HEK293 (cell line): ENCODE data around the gene PMEL.

ENCODE experiments used
- BCL11B ChIP-seq: fragments of 450-650 bp; formaldehyde crosslinking; IDR thresholded peaks from 2 replicates; pipeline ENCODE4 v1.5.1; 2016; ENCODE audit warnings: low read depth, missing biosample characterization, missing genetic modification characterization
- KLF10 ChIP-seq: fragments of 450-650 bp; IDR thresholded peaks from 2 replicates; pipeline ENCODE4 v1.5.1; 2018; ENCODE audit warnings: missing biosample characterization, mild to moderate bottlenecking, missing genetic modification characterization
- PRDM10 ChIP-seq: fragments of 450-650 bp; formaldehyde crosslinking; IDR thresholded peaks from 2 replicates; pipeline ENCODE4 v1.5.1; 2016; ENCODE audit warnings: missing biosample characterization, missing genetic modification characterization
- RBAK ChIP-seq: fragments of 450-650 bp; formaldehyde crosslinking; IDR thresholded peaks from 2 replicates; pipeline ENCODE4 v1.5.1; 2016; ENCODE audit warnings: missing biosample characterization, missing genetic modification characterization
- ZBTB1 ChIP-seq: fragments of 450-650 bp; formaldehyde crosslinking; IDR thresholded peaks from 2 replicates; pipeline ENCODE4 v1.5.1; 2016; ENCODE audit warnings: missing biosample characterization, missing genetic modification characterization
- ZFHX2 ChIP-seq: fragments of 450-650 bp; formaldehyde crosslinking; conservative IDR thresholded peaks from 2 replicates; pipeline ENCODE4 v1.5.1; 2016; ENCODE audit warnings: missing biosample characterization, missing genetic modification characterization
- ZFP37 ChIP-seq: fragments of 450-650 bp; formaldehyde crosslinking; IDR thresholded peaks from 2 replicates; pipeline ENCODE4 v1.5.1; 2016; ENCODE audit warnings: missing biosample characterization, missing genetic modification characterization
- ZNF140 ChIP-seq: fragments of 450-650 bp; formaldehyde crosslinking; IDR thresholded peaks from 2 replicates; pipeline ENCODE4 v1.5.1; 2016; ENCODE audit warnings: missing biosample characterization, missing genetic modification characterization
- ZNF146 ChIP-seq: fragments of 450-650 bp; formaldehyde crosslinking; IDR thresholded peaks from 2 replicates; pipeline ENCODE4 v1.5.1; 2016; ENCODE audit warnings: missing biosample characterization, missing genetic modification characterization
- ZNF169 ChIP-seq: fragments of 450-650 bp; formaldehyde crosslinking; IDR thresholded peaks from 2 replicates; pipeline ENCODE4 v1.5.1; 2016; ENCODE audit warnings: missing biosample characterization, missing genetic modification characterization
- ZNF19 ChIP-seq: fragments of 450-650 bp; formaldehyde crosslinking; IDR thresholded peaks from 2 replicates; pipeline ENCODE4; 2016; ENCODE audit warnings: missing biosample characterization, missing genetic modification characterization, low read depth
- ZNF324 ChIP-seq: fragments of 450-650 bp; formaldehyde crosslinking; IDR thresholded peaks from 2 replicates; pipeline ENCODE4 v1.5.1; 2016; ENCODE audit warnings: missing biosample characterization, missing genetic modification characterization
- ZNF501 ChIP-seq: fragments of 450-650 bp; formaldehyde crosslinking; IDR thresholded peaks from 2 replicates; pipeline ENCODE4 v1.5.1; 2016; ENCODE audit warnings: missing biosample characterization, missing genetic modification characterization
- ZNF514 ChIP-seq: fragments of 450-650 bp; formaldehyde crosslinking; IDR thresholded peaks from 2 replicates; pipeline ENCODE4 v1.5.1; 2016; ENCODE audit warnings: missing biosample characterization, missing genetic modification characterization
- ZNF549 ChIP-seq: fragments of 450-650 bp; IDR thresholded peaks from 2 replicates; pipeline ENCODE4 v1.5.1; 2018; ENCODE audit warnings: missing biosample characterization, missing genetic modification characterization, mild to moderate bottlenecking, inconsistent platforms, moderate library complexity
- ZNF560 ChIP-seq: fragments of 450-650 bp; formaldehyde crosslinking; IDR thresholded peaks from 2 replicates; pipeline ENCODE4 v1.5.1; 2017; ENCODE audit warnings: missing biosample characterization, missing genetic modification characterization, borderline replicate concordance
- ZNF571 ChIP-seq: fragments of 450-650 bp; formaldehyde crosslinking; IDR thresholded peaks from 2 replicates; pipeline ENCODE4 v1.5.0; 2017; ENCODE audit warnings: missing biosample characterization, missing genetic modification characterization
- ZNF596 ChIP-seq: fragments of 450-650 bp; IDR thresholded peaks from 2 replicates; pipeline ENCODE4 v1.5.0; 2018; ENCODE audit warnings: missing biosample characterization, mild to moderate bottlenecking, missing genetic modification characterization, moderate library complexity
- ZNF600 ChIP-seq: fragments of 450-650 bp; formaldehyde crosslinking; IDR thresholded peaks from 2 replicates; pipeline ENCODE4 v1.5.1; 2016; ENCODE audit warnings: missing biosample characterization, missing genetic modification characterization
- ZNF639 ChIP-seq: fragments of 450-650 bp; formaldehyde crosslinking; IDR thresholded peaks from 2 replicates; pipeline ENCODE4 v1.5.1; 2016; ENCODE audit warnings: missing biosample characterization, missing genetic modification characterization
- ZNF654 ChIP-seq: fragments of 450-650 bp; formaldehyde crosslinking; IDR thresholded peaks from 2 replicates; pipeline ENCODE4 v1.5.1; 2016; ENCODE audit warnings: low read depth, missing biosample characterization, missing genetic modification characterization
- ZNF658 ChIP-seq: fragments of 450-650 bp; formaldehyde crosslinking; IDR thresholded peaks from 2 replicates; pipeline ENCODE4; 2016; ENCODE audit warnings: missing biosample characterization, missing genetic modification characterization
- ZNF660 ChIP-seq: fragments of 450-650 bp; IDR thresholded peaks from 2 replicates; pipeline ENCODE4 v1.5.1; 2018; ENCODE audit warnings: missing biosample characterization, mild to moderate bottlenecking, missing genetic modification characterization
- ZNF830 ChIP-seq: fragments of 450-650 bp; IDR thresholded peaks from 2 replicates; pipeline ENCODE4 v1.5.0; 2018; ENCODE audit warnings: missing biosample characterization, missing genetic modification characterization, low read depth, mild to moderate bottlenecking, moderate library complexity
- ZSCAN30 ChIP-seq: fragments of 450-650 bp; IDR thresholded peaks from 2 replicates; pipeline ENCODE4 v1.5.1; 2018; ENCODE audit warnings: missing biosample characterization, mild to moderate bottlenecking, missing genetic modification characterization, moderate library complexity
- TF ChIP-seq, protein P1 (sequence below): fragments of 450-650 bp; formaldehyde crosslinking; IDR thresholded peaks from 2 replicates; pipeline ENCODE4 v1.5.1; 2016; ENCODE audit warnings: missing biosample characterization, missing genetic modification characterization, low read depth
- TF ChIP-seq, protein P2 (sequence below): fragments of 450-650 bp; formaldehyde crosslinking; IDR thresholded peaks from 2 replicates; pipeline ENCODE4 v1.5.1; 2017; ENCODE audit warnings: missing biosample characterization, missing genetic modification characterization
- TF ChIP-seq, protein P3 (sequence below): IDR thresholded peaks from 2 replicates; pipeline ENCODE4 v1.6.1; 2011; ENCODE audit warnings: mild to moderate bottlenecking, low read depth, low read length, borderline replicate concordance
- TF ChIP-seq, protein P4 (sequence below): fragments of 450-650 bp; IDR thresholded peaks from 2 replicates; pipeline ENCODE4 v1.5.1; 2018; ENCODE audit warnings: missing biosample characterization, mild to moderate bottlenecking, missing genetic modification characterization

PMEL gene

GRCh38 chr12:55965941-55966407 is at the start of gene PMEL (continued):
- TF ChIP-seq, protein P1, sequence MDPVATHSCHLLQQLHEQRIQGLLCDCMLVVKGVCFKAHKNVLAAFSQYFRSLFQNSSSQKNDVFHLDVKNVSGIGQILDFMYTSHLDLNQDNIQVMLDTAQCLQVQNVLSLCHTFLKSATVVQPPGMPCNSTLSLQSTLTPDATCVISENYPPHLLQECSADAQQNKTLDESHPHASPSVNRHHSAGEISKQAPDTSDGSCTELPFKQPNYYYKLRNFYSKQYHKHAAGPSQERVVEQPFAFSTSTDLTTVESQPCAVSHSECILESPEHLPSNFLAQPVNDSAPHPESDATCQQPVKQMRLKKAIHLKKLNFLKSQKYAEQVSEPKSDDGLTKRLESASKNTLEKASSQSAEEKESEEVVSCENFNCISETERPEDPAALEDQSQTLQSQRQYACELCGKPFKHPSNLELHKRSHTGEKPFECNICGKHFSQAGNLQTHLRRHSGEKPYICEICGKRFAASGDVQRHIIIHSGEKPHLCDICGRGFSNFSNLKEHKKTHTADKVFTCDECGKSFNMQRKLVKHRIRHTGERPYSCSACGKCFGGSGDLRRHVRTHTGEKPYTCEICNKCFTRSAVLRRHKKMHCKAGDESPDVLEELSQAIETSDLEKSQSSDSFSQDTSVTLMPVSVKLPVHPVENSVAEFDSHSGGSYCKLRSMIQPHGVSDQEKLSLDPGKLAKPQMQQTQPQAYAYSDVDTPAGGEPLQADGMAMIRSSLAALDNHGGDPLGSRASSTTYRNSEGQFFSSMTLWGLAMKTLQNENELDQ (tag by site-specific recombination): no peak
- TF ChIP-seq RBAK (tag by site-specific recombination) (no peak), PRDM10 (0 out of 2 replicates have a peak, but pooled peaks have one; percentile 2), ZNF571 (tag by site-specific recombination) (no peak), ZNF514 (tag by site-specific recombination) (no peak), ZNF324 (tag by site-specific recombination) (no peak), ZNF658 (no peak), ZFP37 (tag by site-specific recombination) (no peak), ZBTB1 (tag by site-specific recombination) (no peak), ZSCAN30 (tag by site-specific recombination) (no peak), ZNF549 (tag by site-specific recombination) (no peak), ZFHX2 (tag by site-specific recombination) (no peak), ZNF169 (tag by site-specific recombination) (no peak), ZNF830 (tag by site-specific recombination) (no peak), ZNF501 (no peak), ZNF596 (tag by site-specific recombination) (no peak), KLF10 (no peak), ZNF660 (tag by site-specific recombination) (peak; percentile 57; the same call in 1 of the 2 replicates), ZNF560 (no peak), ZNF140 (tag by site-specific recombination) (no peak), ZNF146 (tag by site-specific recombination) (no peak), ZNF19 (tag by site-specific recombination) (no peak), ZNF600 (tag by site-specific recombination) (peak; percentile 36; the same call in 1 of the 2 replicates), BCL11B (tag by site-specific recombination) (no peak), ZNF639 (tag by site-specific recombination) (no peak), ZNF654 (tag by site-specific recombination) (no peak)
- TF ChIP-seq, protein P2, sequence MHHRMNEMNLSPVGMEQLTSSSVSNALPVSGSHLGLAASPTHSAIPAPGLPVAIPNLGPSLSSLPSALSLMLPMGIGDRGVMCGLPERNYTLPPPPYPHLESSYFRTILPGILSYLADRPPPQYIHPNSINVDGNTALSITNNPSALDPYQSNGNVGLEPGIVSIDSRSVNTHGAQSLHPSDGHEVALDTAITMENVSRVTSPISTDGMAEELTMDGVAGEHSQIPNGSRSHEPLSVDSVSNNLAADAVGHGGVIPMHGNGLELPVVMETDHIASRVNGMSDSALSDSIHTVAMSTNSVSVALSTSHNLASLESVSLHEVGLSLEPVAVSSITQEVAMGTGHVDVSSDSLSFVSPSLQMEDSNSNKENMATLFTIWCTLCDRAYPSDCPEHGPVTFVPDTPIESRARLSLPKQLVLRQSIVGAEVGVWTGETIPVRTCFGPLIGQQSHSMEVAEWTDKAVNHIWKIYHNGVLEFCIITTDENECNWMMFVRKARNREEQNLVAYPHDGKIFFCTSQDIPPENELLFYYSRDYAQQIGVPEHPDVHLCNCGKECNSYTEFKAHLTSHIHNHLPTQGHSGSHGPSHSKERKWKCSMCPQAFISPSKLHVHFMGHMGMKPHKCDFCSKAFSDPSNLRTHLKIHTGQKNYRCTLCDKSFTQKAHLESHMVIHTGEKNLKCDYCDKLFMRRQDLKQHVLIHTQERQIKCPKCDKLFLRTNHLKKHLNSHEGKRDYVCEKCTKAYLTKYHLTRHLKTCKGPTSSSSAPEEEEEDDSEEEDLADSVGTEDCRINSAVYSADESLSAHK (tag by site-specific recombination): peak; percentile 79; the same call in 1 of the 2 replicates
- TF ChIP-seq, protein P3, sequence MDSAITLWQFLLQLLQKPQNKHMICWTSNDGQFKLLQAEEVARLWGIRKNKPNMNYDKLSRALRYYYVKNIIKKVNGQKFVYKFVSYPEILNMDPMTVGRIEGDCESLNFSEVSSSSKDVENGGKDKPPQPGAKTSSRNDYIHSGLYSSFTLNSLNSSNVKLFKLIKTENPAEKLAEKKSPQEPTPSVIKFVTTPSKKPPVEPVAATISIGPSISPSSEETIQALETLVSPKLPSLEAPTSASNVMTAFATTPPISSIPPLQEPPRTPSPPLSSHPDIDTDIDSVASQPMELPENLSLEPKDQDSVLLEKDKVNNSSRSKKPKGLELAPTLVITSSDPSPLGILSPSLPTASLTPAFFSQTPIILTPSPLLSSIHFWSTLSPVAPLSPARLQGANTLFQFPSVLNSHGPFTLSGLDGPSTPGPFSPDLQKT: no peak
- TF ChIP-seq, protein P4, sequence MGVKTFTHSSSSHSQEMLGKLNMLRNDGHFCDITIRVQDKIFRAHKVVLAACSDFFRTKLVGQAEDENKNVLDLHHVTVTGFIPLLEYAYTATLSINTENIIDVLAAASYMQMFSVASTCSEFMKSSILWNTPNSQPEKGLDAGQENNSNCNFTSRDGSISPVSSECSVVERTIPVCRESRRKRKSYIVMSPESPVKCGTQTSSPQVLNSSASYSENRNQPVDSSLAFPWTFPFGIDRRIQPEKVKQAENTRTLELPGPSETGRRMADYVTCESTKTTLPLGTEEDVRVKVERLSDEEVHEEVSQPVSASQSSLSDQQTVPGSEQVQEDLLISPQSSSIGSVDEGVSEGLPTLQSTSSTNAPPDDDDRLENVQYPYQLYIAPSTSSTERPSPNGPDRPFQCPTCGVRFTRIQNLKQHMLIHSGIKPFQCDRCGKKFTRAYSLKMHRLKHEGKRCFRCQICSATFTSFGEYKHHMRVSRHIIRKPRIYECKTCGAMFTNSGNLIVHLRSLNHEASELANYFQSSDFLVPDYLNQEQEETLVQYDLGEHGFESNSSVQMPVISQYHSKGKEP (tag by site-specific recombination): no peak
